Activated CD8-positive, alpha-beta T cell treated with anti-CD3 and anti-CD28 coated beads for 36 hours (primary cell): ENCODE results near the gene TRAF4. TPM values are rescaled to one million over a fixed set of nuclear protein-coding genes. Genes with fewer than 3 reads are reported as not detected.

Experiments
- ATAC-seq: fragments of 200-7000 bp; cut with Tn5 transposase; one replicate; pipeline ENCODE4 v1.10.0; 2021; ENCODE audit warnings: mild to moderate bottlenecking, moderate library complexity
- CTCF ChIA-PET: fragments of 350-600 bp; sonication (Branson Sonifier 250); formaldehyde crosslinking; loops from one replicate; lab custom pipeline; 2021; ENCODE audit warnings: antibody characterized with exemption; lab: Charles Lee
- POLR2A ChIA-PET: fragments of 350-600 bp; sonication (Branson Sonifier 250); formaldehyde crosslinking; loops from one replicate; lab custom pipeline; 2021; ENCODE audit warnings: antibody characterized with exemption; lab: Charles Lee
- DNase-seq: peaks from one replicate; pipeline ENCODE4 v3.0.0-alpha.2; 2020
- H3K27ac Mint-ChIP-seq: one replicate; pipeline ENCODE4 v1.8.0; 2021; ENCODE audit warnings: mild to moderate bottlenecking, mixed read lengths
- H3K27me3 Mint-ChIP-seq: one replicate; pipeline ENCODE4 v1.8.0; 2021; ENCODE audit warnings: mixed read lengths
- H3K36me3 Mint-ChIP-seq: one replicate; pipeline ENCODE4 v1.8.0; 2021; ENCODE audit warnings: low read depth, mixed read lengths
- H3K4me1 Mint-ChIP-seq: one replicate; pipeline ENCODE4 v1.8.0; 2021; ENCODE audit warnings: low read depth, mixed read lengths
- H3K4me3 Mint-ChIP-seq: one replicate; pipeline ENCODE4 v1.8.0; 2021; ENCODE audit warnings: mild to moderate bottlenecking, moderate library complexity, mixed read lengths
- H3K9me3 Mint-ChIP-seq: one replicate; pipeline ENCODE4 v1.8.0; 2021; ENCODE audit warnings: mixed read lengths
- intact Hi-C: fragments of 100-400 bp; cut with micrococcal nuclease; formaldehyde crosslinking; loops from one replicate; pipeline ENCODE4 v1.10.0; 2022
- total RNA-seq, 2 experiments: library from RNA; stranded (reverse); gene quantifications; one replicate each; pipeline ENCODE4 v1.2.3, GENCODE V29; 2021
- TF ChIP-seq, protein P1 (sequence below): fragments of 200-600 bp; IDR thresholded peaks from one replicate; pipeline ENCODE4 v1.8.0; 2022; ENCODE audit warnings: antibody characterized with exemption, mild to moderate bottlenecking

Gene TRAF4
- total RNA-seq, 2 experiments from 2014 or later, result 140 to 151 TPM

DNA sequence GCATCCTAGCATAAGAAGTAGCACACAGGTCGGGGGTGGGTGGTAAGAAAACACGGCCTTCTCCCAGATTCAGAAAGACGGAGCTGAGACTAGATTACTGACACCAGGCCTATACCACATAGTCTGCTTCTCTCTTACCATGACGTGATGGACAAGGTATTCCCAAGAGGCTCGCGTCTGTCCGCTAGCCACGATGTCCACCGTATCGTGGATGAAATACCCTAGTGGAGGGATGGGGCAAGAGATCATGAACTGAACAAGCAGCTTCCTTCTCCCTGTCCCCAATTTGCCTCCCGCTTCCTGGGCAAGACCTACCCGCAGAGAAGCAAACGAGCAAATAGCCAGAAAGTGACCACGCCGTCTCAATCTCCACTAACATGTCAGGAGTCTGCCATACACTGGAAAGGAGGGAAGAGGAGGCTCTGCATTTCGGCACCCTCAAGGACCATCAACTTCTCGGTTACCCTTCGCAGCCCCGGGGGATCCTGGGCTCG is 18.6 kb upstream of the TRAF4 start:
- peaks cover 55% of the 10 kb centered on the region for H3K36me3 Mint-ChIP-seq
- no peak for ATAC-seq
- CTCF ChIA-PET, result interaction anchor here (2.3 to 13.9 kb wide), 6 partner anchors 13 to 177 kb away, joined by 19 to 609 read pairs (median 27); partner anchors contain the start of genes BLTP2, DHRS13, PROCA1 and TRAF4
- peak overlapping the region; percentile 100 for H3K4me3 Mint-ChIP-seq
- TF ChIP-seq, protein P1, sequence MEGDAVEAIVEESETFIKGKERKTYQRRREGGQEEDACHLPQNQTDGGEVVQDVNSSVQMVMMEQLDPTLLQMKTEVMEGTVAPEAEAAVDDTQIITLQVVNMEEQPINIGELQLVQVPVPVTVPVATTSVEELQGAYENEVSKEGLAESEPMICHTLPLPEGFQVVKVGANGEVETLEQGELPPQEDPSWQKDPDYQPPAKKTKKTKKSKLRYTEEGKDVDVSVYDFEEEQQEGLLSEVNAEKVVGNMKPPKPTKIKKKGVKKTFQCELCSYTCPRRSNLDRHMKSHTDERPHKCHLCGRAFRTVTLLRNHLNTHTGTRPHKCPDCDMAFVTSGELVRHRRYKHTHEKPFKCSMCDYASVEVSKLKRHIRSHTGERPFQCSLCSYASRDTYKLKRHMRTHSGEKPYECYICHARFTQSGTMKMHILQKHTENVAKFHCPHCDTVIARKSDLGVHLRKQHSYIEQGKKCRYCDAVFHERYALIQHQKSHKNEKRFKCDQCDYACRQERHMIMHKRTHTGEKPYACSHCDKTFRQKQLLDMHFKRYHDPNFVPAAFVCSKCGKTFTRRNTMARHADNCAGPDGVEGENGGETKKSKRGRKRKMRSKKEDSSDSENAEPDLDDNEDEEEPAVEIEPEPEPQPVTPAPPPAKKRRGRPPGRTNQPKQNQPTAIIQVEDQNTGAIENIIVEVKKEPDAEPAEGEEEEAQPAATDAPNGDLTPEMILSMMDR, result no peak
- DNase-seq, result peak; percentile 56
- peaks cover 39% of the 10 kb centered on the region for H3K4me1 Mint-ChIP-seq
- intact Hi-C loops, result loop anchor here (5.0 kb wide), 3 partner anchors 37 to 177 kb away; partner anchors contain the start of gene DHRS13
- H3K27me3 Mint-ChIP-seq, result no peaks in the 10 kb centered on the region
- H3K9me3 Mint-ChIP-seq, result no peaks in the 10 kb centered on the region
- H3K27ac Mint-ChIP-seq, result peak overlapping the region; percentile 89
- POLR2A ChIA-PET, result interaction anchor here (0.6 to 11.5 kb wide), 20 partner anchors 12 to 339 kb away, joined by 3 to 480 read pairs (median 4); partner anchors contain the start of genes BLTP2, DHRS13, PHF12 and PROCA1

GRCh38 chr17:28725660-28726225 is 18.1 kb upstream of the TRAF4 start:
- Mint-ChIP-seq H3K4me1 (peaks cover 39% of the 10 kb centered on the region), H3K36me3 (peaks cover 50% of the 10 kb centered on the region)
- ATAC-seq, result peak; percentile 2

GRCh38 chr17:28726226-28726626 is 17.6 kb upstream of the TRAF4 start, which contains the start of gene TLCD1:
TLCD1 (minus strand) TSS chr17:28726233; CDS start chr17:28726097, 136 bp downstream.
- no peaks in the 10 kb centered on the region for H3K27me3 Mint-ChIP-seq
- TF ChIP-seq, protein P1, result no peak
- no peaks in the 10 kb centered on the region for H3K9me3 Mint-ChIP-seq
- ATAC-seq (peak; percentile 40), DNase-seq (peak; percentile 89)
- ChIA-PET POLR2A (interaction anchor here (0.7 to 11.5 kb wide), 16 partner anchors 13 to 226 kb away, joined by 3 to 480 read pairs (median 4); partner anchors contain the start of genes BLTP2, FAM222B, PHF12 and PROCA1), CTCF (interaction anchor here (0.6 to 13.9 kb wide), 50 partner anchors 9 to 414 kb away, joined by 3 to 609 read pairs (median 6); partner anchors contain the start of genes BLTP2, DHRS13, FAM222B and FLOT2)
- peak within 1 kb of the TSS; percentile 100 for H3K4me3 Mint-ChIP-seq
- peaks cover 39% of the 10 kb centered on the region for H3K4me1 Mint-ChIP-seq
- peak within 1 kb of the TSS; percentile 99 for H3K27ac Mint-ChIP-seq
- intact Hi-C loops, result loop anchor here (2.0 to 5.0 kb wide), 4 partner anchors 36 to 223 kb away; partner anchors contain the start of gene DHRS13
- H3K36me3 Mint-ChIP-seq, result peaks cover 45% of the 10 kb centered on the region

More at GRCh38 chr17:28725660-28726225, 18.1 kb upstream of the TRAF4 start:
- TF ChIP-seq, protein P1, result no peak
- peak overlapping the region; percentile 89 for H3K27ac Mint-ChIP-seq
- intact Hi-C loops, result loop anchor here (2.0 to 5.0 kb wide), 4 partner anchors 37 to 223 kb away; partner anchors contain the start of gene DHRS13
- H3K4me3 Mint-ChIP-seq, result peak overlapping the region; percentile 100
- no peaks in the 10 kb centered on the region for H3K9me3 Mint-ChIP-seq
- ChIA-PET CTCF (interaction anchor here (1.0 to 13.9 kb wide), 30 partner anchors 9 to 386 kb away, joined by 3 to 609 read pairs (median 11); partner anchors contain the start of genes BLTP2, DHRS13, FAM222B and FLOT2), POLR2A (interaction anchor here (0.6 to 11.5 kb wide), 22 partner anchors 12 to 228 kb away, joined by 3 to 480 read pairs (median 4); partner anchors contain the start of genes BLTP2, DHRS13, FAM222B and PHF12)
- peak; percentile 68 for DNase-seq
- no peaks in the 10 kb centered on the region for H3K27me3 Mint-ChIP-seq

- CTCF ChIA-PET, result interaction anchor here (0.6 to 13.9 kb wide), 57 partner anchors 8 to 413 kb away, joined by 3 to 609 read pairs (median 5); partner anchors contain the start of genes BLTP2, DHRS13, FAM222B and FLOT2
- H3K9me3 Mint-ChIP-seq, result no peaks in the 10 kb centered on the region
- H3K4me1 Mint-ChIP-seq, result peaks cover 39% of the 10 kb centered on the region
- H3K4me3 Mint-ChIP-seq, result peak overlapping the region; percentile 100
- peak; percentile 50 for ATAC-seq
- intact Hi-C loops, result loop anchor here (1.0 to 5.0 kb wide), 5 partner anchors 23 to 222 kb away; partner anchors contain the start of gene DHRS13
- DNase-seq, result peak; percentile 95
- H3K36me3 Mint-ChIP-seq, result peaks cover 39% of the 10 kb centered on the region
- peak overlapping the region; percentile 99 for H3K27ac Mint-ChIP-seq
- POLR2A ChIA-PET, result interaction anchor here (0.7 to 11.5 kb wide), 26 partner anchors 7 to 225 kb away, joined by 3 to 480 read pairs (median 4); partner anchors contain the start of genes BLTP2, FAM222B, FLOT2 and PHF12
- TF ChIP-seq, protein P1, result peak; percentile 100
- no peaks in the 10 kb centered on the region for H3K27me3 Mint-ChIP-seq
These were observed 17.0 kb upstream of the TRAF4 start for GRCh38 chr17:28726627-28727491.
